GM21367 (cell line): ENCODE measurements around the gene ARPP21.
A peak's percentile ranks its signal among the peaks of the same experiment; 100 is the strongest.

Experiments used
- ATAC-seq: cut with Tn5 transposase; IDR thresholded peaks from one replicate; pipeline ENCODE4 v1.9.1; 2021; ENCODE audit not compliant: unreplicated experiment

Gene ARPP21

GRCh38 chr3:35641331-35641730, 2.0 kb downstream of the ARPP21 start:
- no peak for ATAC-seq

DNA sequence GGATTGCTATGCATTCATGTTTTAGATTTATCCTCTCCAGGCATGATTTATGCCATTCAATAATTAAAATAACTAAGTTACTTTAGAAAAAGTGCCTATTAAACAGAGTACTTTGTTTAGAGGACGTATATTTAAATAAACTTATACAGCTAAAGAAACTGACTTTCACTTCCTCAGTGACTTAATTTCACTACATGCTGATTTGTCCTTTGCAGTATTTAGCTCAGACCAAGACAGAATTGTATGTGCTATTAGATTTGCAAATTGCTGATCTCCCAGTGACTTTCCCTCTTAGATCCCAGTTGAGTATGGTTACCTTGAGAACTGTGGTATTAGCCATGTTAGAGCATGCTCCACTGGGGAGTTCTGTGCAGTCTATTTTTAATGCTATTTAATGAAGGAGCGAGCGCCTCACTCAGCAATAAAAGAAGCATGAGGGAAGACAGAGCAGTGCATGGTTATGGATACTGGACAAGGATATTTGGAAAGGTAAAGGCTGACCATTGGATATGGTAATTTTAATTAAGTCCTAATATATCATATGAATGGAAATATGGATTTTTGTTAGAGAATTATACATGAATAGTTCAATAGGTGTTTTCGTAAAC, 2.7 kb downstream of the ARPP21 start:
- no peak for ATAC-seq

DNA sequence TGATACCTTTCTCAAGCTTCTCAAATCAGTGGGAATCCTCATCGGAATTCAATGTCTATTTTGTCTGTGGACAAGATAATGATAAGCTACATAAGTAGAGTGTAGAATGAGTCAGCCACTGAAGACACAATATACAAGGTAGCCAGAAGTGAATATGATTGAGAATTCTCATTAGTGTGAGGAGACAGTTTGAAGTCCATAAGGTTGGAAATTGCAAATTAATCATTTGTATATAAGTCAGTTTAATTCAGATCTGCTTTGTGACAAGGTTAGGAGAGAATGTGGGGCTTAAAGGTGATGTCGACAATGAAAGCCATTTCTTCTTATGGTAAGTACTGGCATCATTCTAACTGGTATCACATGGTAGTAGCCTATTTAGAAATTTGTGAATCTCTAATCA, 4.2 kb downstream of the ARPP21 start:
- no peak for ATAC-seq

DNA sequence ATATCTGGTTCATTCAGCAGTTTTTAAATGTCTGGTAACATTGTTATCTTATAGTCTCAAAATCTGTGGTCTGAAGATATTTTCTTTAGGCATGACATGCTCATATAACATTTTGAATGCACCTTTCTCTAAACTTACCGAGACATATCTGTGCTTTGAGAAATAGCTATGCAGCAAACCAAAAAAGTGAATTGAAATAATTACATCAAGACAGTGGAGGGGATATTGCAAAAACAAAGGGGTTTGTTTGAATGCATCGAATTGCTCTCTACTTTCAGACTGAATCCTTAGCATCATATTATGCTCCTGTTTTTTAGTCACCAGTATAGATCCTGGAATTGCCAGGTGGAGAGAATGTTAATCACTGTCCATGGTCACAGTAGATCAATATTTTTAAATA, 5.1 kb downstream of the ARPP21 start:
- ATAC-seq, result no peak

- ATAC-seq, result no peak
Observed at GRCh38 chr3:35645189-35645588, 5.9 kb downstream of the ARPP21 start.

DNA sequence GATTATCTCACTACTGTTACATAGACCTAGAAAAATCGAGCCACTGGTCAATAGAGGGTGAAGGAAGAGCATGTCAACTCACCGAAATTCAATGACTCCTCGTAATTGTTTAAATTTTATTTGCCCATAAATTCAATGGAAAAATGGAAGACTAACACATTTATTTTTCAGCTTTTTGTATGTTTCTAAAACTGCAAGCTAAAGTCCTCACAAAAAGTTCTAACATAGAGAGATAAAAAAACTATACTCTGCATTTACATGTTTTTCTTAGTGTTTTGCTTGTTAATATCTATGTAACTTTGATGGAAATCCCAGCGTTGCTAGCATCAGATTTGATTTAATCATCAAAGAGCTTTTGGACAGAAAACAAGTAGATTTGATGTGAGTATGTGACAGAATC, 6.8 kb downstream of the ARPP21 start:
- ATAC-seq, result no peak

DNA sequence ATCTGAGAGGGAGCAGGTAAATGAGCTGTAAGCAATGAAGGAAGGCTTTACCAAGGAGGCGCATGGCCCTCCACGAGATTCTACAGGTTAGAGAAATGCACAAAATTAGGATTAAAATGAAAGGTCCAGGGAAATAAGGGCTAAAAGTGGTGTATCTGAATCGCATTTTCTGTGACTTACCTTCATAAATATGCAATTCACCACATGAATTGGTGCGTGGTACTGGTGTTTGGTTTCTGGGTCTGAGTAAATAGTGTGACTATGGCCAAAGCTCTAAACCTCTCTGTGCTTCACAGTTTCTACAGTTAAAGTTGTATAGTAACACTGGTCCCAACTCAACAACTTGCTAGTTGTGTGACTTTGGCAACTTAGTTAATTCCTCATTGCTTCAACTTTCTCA, 8.1 kb downstream of the ARPP21 start:
- ATAC-seq, result no peak

GRCh38 chr3:35648347-35648746, 9.0 kb downstream of the ARPP21 start:
- no peak for ATAC-seq

DNA sequence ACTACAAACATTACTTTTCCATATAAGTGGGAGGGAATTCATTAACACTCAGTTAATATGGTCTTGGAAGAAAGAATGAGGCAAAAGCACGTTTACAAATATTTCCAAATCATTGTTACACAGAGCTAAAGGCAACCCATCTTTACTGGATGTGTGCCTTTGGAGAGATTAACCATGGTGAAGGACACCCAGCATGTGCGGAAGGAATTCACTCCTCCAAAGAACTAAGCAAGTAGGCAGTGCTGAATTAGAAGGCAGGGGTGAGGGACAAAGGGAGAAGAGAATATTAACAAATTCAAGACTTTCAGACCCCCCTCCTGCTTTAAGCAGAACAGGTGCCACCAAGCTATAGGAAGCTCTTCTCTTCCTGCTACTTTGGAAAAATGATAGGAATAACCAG, 10.1 kb downstream of the ARPP21 start:
- no peak for ATAC-seq

GRCh38 chr3:35651426-35651825, 12.1 kb downstream of the ARPP21 start:
- no peak for ATAC-seq

DNA sequence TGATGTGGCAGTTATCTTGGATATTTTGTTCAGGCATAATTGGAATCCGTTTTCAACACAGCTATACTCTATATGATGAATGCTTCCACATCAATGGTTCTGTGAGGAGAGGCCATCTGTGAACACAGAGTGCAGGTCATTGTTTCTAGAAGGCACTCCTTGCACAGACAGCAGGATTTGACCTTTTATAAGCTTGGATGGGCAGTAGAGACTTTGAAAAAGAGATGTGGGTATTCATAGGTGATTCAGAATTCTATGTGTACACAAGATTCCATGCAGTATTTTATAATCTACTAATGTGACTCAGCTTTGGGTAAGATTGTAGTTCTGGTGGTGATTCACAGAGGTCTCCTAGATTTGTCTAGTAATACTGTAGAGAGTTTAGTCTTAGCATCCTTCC, 12.5 kb downstream of the ARPP21 start:
- ATAC-seq, result no peak

DNA sequence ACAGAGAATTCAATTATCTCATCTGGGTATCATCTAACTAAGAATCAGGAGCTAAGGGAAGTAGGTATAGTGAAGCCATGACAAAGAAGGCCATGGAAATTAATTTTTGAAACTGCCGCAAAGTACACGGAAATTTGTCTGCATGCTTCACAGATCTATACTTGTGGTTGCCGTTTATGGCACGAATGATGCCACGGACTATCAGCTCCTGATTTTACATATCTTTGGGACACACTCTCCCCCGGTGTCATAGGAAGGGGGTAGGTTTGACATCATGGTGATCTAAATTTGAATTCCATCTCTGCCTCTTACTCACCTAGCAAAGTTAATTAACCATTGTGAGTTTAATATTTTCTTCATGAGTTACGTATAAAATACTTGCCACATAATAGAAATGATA, 14.0 kb downstream of the ARPP21 start:
- no peak for ATAC-seq

DNA sequence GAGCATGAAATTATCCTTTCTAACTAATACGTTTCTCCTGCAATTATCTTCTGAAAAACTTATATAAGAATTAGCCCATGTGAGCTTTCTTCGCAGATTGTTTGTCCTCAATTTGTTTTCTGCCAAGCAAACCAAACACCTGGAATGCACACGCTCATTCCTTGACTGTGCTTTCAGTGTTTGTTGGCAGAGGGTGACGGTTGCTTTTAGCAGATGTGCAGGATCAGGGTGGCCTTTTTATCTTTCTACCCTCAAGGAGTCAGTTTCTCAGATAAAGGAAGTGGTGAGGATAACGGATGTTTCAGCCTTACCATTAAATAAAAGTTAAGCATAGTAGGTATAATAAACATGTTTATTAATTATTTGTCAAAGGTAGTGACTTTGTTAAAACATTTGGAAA, 15.2 kb downstream of the ARPP21 start:
- ATAC-seq, result no peak

DNA sequence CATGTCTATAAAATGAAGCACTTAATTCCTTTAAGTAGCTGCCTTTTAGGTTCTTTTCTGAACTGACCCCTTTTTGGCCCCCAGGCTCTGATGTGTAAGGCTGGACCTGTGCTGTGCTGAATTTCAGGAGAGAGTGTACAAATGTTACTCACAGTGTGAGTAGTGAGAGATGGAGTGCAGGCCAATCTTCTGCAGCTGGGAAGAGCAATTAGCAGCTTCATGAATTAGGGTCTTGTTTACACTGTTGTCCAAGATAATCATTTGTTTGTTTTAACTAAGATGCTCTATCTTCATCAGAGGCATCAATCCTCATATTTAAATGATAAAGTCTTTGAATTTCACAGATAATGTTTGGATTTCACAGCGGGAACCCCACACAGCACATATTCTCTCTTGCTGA, 19.4 kb downstream of the ARPP21 start:
- no peak for ATAC-seq

DNA sequence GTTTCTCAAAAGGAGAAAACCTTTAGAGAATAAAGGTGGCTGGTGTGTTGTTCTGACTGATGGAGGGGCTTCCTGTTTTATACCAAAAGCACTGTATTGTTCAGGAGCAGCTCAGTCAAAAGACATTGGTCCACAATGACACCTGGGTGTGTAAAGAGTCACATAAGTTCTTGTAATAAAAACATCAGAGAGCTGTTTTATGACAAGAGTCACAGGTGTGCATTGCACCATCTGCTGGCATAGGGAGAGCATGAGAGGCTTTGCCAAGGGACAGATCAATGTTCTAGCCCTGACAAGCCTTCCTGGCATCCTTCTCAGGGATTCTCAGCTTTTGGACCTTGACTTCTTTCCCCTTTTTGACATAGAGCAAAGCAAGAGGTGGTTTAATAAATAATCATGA, 20.4 kb downstream of the ARPP21 start:
- ATAC-seq, result peak; percentile 39

- no peak for ATAC-seq
Observed at GRCh38 chr3:35663471-35663870, 24.1 kb downstream of the ARPP21 start.

DNA sequence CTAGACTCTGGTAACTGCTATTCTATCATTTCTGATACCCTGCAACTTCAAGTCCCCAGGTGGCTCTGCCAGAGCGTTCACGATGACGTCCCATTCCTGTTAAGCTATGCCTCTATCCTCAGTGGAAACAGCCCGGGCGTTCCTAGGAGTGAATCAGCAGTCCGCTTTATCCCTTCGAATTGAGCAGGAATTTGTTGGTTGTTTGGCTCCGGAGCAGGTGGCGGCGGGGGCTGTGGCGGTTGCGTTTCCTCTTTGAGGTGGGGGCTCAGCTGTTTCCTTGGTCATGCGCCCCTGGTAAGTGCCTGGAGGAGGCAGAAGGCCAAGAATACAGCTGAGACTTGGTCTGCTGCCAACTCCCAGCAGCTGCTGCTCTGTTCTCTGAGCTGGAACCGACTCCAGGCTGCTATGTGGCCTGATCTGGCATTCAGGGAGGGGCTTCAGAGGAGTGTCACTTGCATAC, 25.2 kb downstream of the ARPP21 start:
- ATAC-seq, result peak; percentile 88

DNA sequence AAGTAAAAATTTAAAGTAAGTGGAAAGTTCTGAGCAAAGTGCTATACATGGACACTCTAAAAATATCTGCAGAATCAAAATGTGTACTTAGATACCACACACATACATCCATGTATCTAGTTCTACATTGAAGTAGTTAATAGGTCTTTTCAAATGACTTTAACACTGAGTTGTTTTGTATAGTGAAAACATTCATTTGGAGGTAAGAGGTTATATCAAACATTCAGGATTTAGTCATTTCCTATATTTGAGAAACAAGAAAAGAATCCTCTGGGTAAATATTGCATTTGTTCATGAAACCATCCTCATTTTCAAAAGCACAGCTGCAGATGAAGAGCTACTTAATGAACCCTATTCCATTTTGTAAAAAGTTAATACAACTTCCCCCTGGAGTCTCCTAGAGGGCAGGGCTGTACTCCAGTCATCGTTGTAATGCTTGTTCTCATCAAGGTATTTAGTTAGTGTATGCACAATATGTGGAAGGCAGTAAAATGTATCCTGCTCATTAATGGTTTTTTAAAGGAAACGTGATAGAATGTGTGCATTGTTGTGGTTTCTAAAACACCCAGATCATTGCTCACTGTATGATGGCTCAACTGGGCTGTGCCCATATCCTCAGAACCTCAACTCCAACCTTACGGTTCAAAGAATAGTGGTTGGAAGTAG, 26.2 kb downstream of the ARPP21 start:
- no peak for ATAC-seq

DNA sequence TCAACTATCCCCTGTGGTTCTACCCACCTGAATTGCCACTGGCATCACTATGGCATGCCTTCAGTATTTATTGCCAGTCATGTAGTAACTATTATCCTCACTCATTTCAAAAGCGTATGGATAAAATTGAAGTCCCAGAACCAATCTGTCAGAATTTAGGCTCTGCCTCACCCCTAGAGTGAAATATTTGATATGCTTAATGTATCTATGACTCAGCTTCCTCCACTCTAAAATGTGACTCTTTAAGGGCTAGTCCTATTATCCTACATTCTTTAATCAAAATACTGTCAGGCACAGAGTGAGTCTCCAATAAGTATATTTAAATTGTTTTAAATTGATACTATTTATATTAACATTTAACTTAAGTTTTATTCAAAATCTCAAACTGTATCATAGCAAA, 27.6 kb downstream of the ARPP21 start:
- ATAC-seq, result no peak

GRCh38 chr3:35670408-35670965, 31.2 kb downstream of the ARPP21 start:
- ATAC-seq, result no peak

DNA sequence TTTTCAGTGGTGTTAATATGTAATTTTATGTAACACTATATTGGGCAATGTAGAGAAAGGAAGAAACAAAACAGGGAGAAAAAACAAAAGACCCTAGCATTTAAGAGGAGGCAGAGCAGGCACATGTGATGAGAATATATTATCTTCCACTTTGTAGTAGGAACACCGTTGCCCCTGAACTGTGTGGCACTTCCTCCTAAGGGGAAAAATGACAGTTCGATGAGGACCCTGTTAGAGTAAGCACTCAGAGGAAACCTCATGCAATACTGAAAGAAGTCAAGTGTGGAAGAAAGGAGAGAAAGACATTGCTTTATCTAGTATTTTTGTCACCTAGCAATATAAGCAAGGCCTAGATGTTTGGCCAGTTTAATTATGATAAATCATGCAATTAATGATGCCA, 32.2 kb downstream of the ARPP21 start:
- ATAC-seq, result no peak

DNA sequence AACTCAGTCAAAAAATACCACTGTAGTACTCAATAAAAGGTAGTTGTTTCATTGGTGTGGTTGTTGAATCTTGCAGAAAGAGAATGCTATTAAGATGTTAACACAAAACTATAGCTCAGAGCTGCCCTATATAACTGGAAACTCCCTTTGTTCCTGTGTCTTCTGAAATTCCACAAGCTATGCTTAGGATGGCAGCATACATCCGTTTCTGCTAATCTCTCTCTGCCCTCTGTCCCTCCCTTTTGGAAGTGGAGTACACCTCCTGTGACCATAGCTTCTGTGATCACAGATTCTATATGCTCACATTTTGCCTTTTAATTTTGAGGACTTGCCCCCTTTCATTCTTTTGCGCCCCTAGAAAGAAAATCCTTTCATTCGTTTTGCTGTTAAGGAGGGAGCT, 33.7 kb downstream of the ARPP21 start:
- no peak for ATAC-seq
